SIG-M5 treated with dmso at 0.1 percent for 504 hours (cell line): Measurements from ENCODE around the gene CNTN5.
"Not testable (repeated sequence)": the region's sequence is repeated elsewhere in the genome, so short reads cannot be mapped to it uniquely, and the experiment has no call there.

Source experiments
- DNase-seq: peaks from one replicate; lab custom pipeline; 2025; ENCODE audit not compliant: unreplicated experiment; lab: John Stamatoyannopoulos, UW

Gene CNTN5

GRCh38 chr11:100182350-100182749 is 1161.6 kb downstream of the CNTN5 start:
- no peak for DNase-seq

- no peak for DNase-seq
Observed at GRCh38 chr11:100182927-100183326, 1162.2 kb downstream of the CNTN5 start.

GRCh38 chr11:100185588-100185987 is 1164.8 kb downstream of the CNTN5 start:
- no peak for DNase-seq

- DNase-seq = no peak
Observed at GRCh38 chr11:100188137-100188783, 1167.5 kb downstream of the CNTN5 start.

- no peak for DNase-seq
Observed at GRCh38 chr11:100190395-100190794, 1169.6 kb downstream of the CNTN5 start.

- no peak for DNase-seq
Observed at GRCh38 chr11:100192181-100192580, 1171.4 kb downstream of the CNTN5 start.

GRCh38 chr11:100203789-100204188 is 1183.0 kb downstream of the CNTN5 start:
- DNase-seq = no peak

- DNase-seq = no peak
Observed at GRCh38 chr11:100205926-100206325, 1185.2 kb downstream of the CNTN5 start.

GRCh38 chr11:100208207-100208606 is 1187.5 kb downstream of the CNTN5 start:
- DNase-seq = no peak

GRCh38 chr11:100214791-100215190 is 1194.0 kb downstream of the CNTN5 start:
- DNase-seq = no peak

GRCh38 chr11:100220801-100221200 is 1200.1 kb downstream of the CNTN5 start:
- no peak for DNase-seq

- DNase-seq = no peak
Observed at GRCh38 chr11:100221791-100222190, 1201.0 kb downstream of the CNTN5 start.

- DNase-seq = no peak
Observed at GRCh38 chr11:100224541-100225034, 1203.8 kb downstream of the CNTN5 start.

GRCh38 chr11:100229086-100229485 is 1208.3 kb downstream of the CNTN5 start:
- DNase-seq = no peak

GRCh38 chr11:100232006-100232405 is 1211.3 kb downstream of the CNTN5 start:
- DNase-seq = no peak

- DNase-seq = no peak
Observed at GRCh38 chr11:100235085-100235484, 1214.3 kb downstream of the CNTN5 start.

GRCh38 chr11:100240025-100240539 is 1219.3 kb downstream of the CNTN5 start:
- no peak for DNase-seq

- no peak for DNase-seq
Observed at GRCh38 chr11:100247704-100248103, 1227.0 kb downstream of the CNTN5 start.

GRCh38 chr11:100257238-100257803 is 1236.6 kb downstream of the CNTN5 start:
- not testable (repeated sequence) for DNase-seq

GRCh38 chr11:100269516-100269915 is 1248.8 kb downstream of the CNTN5 start:
- no peak for DNase-seq

- no peak for DNase-seq
Observed at GRCh38 chr11:100273066-100273815, 1252.5 kb downstream of the CNTN5 start.

GRCh38 chr11:100274466-100274865 is 1253.7 kb downstream of the CNTN5 start:
- DNase-seq = not testable (repeated sequence)
